GM21619 (cell line): Measurements from ENCODE around the gene CST7.

Source experiments
- ATAC-seq: cut with Tn5 transposase; IDR thresholded peaks from one replicate; pipeline ENCODE4 v1.9.1; 2021; ENCODE audit not compliant: unreplicated experiment

Gene CST7

GRCh38 chr20:24963672-24964505 is 14.8 kb downstream of the CST7 start:
- no peak for ATAC-seq

GRCh38 chr20:24964506-24964840 is 15.4 kb downstream of the CST7 start:
- ATAC-seq: no peak

DNA sequence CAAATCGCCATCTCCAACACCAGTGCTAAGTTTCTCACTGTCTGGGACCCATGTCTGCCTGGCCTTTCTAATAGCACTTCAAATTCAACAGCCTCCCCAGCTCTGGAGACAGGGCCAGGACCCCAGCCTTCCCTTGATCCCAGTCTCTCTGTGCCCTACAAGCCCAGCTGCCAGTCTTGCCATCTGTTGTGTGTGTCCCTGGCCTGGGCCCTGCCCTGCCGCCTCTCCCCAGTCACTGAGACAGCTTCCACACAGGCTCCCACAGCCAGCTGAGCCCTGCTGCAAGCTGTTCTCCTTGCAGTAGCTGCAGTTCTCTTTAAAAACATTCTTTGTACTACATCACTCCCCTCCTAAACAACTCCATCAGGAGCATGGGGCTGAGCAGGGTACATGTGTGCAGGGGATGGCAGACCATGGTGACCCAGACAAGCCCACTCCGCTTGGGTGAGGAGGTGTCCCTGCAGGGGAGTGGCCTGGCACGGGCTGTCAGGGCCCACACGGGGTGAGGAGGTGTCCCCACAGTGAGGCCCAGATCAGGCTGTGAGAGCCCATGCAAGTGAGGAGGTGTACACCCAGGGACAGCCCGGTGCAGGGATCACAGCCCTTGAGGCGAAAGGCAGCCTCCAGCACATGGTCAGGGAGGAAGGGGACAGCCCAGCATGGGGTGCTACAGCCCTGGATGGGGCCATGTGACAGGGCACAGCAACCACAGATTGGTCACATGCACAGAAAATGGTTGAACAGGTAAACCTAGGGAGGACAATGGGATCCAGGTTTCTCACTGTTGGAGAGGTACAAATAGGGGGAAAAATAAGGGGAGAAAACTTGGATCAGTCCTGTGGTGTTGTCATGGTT is 16.2 kb downstream of the CST7 start:
- no peak for ATAC-seq

DNA sequence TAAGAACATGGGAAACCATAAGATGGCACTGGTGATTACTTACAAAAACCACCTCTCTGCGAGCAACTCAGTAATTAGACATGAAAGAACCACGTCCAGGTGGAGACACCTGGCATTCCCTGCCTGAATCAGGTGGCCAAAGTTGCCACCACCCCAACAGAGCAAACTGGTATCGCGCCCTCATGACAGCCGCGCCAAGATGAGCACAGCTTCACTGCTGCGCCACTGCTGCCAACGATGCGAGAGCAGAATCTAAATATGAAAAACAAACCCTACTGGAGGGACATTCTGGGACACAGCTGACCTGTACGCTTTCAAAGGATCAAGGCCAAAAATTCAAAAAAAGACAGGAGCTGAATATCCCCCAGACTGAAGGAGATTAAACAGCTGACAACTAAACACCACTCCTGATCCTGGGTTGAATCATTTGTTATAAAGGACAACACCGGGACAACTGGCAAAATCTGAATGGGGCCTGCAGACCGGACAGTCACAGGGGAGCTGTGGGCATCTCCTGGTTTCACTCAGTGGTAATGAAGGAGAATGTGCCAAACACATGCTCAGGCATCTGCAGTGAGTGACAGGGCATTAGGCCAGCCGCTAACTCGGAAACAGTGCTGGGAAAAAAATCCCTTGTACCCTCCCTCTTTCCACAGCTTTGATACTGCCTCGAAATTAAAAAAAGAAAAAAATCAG is 17.4 kb downstream of the CST7 start:
- ATAC-seq: no peak

DNA sequence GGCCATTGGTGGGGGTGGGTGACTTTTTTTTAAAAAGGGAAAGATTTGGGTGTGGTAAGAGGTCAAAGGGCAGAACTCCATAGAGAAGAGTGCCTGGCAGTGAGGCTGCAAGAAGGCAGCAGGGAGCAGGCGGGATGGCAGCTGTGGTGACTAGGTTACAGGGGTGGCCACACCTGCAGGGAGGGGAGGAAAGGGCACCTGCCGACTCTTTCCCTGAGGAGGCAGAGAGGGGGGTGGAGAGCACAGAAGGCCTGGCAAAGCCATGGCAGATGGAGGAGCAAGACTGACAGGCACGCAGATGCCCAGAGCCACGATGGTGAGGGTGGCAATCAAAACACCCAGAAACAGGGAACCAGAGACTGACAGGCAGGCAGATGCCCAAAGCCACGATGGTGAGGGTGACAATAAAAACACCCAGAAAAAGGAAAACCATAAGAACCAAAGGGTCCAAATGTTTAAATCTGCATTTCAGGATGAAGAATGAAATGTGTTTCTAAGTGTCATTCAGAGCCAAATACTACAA is 19.3 kb downstream of the CST7 start:
- ATAC-seq: no peak

DNA sequence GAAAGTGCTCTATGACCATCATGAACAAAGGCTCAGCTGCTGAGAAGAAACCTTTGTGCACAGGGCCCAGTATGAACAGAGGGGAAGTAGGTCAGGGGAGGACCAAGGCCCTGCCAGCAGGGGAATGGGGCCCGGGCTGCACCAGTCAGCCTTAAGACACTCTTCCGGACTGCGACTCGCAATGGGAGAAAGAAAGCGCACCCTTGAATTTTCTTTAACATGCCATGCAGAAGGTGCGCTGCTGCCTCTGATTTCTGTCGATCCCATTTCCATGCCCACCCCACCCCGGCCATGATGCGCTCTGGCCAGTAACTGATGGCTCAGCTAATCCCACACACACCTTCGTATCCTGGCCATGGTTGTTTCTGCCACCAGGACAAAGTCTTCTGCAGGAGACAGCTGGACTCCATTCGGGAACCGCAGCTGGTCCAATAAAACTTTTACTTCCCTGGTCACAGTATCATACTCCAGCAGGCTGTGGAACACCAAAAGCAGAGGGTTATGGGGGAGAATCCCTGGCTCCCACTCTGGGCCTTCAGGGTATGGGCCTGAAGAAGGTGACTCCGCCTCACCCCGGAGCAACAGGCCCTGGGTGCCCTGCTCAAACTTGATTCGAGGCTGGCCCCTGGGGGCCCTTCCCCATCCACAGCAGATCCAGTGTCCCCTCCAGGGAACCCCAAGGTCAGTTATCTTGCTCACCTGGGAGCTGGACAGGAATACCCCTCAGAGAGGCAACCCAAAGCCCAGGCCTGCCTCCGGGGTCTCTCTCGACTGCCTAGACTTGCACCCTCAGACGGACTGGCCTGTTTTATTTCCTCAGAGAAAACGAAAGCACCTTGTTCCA is 20.3 kb downstream of the CST7 start:
- ATAC-seq: no peak

DNA sequence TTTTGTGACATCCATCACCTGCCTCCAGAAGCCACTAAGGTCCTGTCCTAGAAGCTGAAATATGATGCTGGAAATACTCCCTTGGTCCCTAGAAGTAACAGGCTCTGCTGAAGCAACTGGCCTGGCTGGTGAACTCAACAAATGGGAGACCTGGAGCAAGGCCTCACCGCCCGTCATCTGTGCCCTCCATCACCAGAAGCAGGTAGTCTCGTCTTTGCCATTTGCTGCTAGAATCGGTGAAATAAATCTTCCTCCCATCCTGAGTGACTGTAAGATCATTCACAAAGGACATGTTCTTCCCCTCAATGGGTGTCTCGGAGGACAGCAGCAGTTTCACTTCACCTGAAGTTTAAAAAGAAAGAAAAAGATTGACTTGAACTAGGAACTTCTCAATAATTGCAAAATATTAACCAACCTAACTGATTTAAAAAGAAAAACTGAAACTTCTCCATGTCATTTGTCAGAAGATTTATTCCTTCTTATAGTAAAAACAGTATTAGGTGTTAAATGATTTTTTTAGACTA is 21.0 kb downstream of the CST7 start:
- ATAC-seq: no peak

DNA sequence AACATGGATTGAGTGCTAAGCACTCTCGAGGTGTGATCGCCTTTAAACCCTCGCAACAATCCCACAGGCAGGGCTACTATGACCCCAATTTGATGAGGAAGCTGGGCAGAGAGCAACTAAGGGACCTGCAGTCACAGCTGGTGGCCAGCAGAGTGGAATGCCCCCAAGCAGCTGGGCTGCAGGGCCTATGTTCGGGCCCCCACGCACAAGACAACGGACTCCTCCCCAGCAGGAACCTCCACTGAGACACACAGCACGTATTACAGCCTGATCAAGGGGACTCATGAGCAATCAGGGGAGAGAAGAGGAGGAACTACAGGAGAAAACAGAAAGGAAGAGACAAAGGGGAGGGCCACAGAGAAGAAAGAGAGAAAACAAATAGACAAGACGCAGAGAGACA is 21.7 kb downstream of the CST7 start:
- ATAC-seq: no peak

GRCh38 chr20:24971376-24972101 is 22.5 kb downstream of the CST7 start:
- no peak for ATAC-seq

DNA sequence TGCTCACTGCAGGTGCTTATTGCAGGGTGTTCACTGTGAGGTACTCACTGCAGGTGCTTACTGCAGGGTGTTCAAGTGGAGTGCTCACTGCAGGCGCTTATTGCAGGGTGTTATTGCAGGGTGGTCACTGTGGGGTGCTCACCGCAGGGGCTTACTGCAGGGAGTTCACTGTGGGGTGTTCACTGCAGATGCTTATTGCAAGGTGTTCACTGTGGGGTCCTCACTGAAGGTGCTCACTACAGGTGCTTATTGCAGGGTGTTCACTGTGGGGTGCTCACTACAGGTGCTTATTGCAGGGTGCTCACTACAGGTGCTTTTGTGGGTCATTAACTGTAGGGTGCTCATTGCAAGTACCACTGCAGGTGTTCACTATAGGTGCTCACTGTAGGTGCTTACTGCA is 23.3 kb downstream of the CST7 start:
- no peak for ATAC-seq

DNA sequence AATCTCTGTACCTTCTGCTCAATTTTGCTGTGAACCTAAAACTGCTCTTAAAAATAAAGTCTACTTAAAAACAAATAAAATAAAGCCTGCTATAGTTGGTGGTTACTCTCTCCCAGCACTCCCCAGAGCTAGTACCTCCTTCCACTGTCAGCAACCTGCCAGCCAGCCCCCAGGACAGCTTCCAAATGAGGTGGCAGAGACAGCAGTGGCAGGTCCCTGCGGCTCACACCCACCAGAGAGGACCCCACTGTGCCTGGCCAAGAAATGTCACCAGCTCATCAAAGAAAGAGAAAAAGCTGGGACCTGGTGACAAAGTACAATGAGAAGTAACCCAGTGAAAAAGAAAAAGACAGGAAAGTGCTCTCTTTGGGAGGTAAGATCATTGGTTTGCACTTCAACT is 28.3 kb downstream of the CST7 start:
- no peak for ATAC-seq

DNA sequence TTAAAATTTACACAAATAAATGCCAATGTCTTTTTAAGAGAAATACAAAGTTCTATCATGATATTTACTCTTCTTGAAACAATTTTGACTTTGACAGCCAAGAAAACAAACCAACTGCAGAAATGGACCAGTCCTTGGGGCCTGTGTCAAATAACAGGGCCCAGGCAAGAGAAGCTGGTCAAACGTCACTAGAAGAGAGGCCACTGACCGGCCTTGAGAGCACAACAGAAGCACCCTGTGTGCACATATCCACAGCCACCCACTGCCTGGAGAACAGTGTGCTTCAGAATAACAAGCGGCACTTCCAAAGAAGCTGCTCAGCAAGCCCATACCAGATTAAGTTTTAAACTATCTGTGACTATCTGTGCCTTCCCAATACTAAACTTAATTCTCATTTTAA is 28.7 kb downstream of the CST7 start:
- ATAC-seq: no peak

- no peak for ATAC-seq
These were observed 29.4 kb downstream of the CST7 start for GRCh38 chr20:24978513-24978912.

GRCh38 chr20:24979036-24979960 is 30.2 kb downstream of the CST7 start:
- ATAC-seq: no peak

GRCh38 chr20:24980291-24981053 is 31.4 kb downstream of the CST7 start:
- no peak for ATAC-seq

DNA sequence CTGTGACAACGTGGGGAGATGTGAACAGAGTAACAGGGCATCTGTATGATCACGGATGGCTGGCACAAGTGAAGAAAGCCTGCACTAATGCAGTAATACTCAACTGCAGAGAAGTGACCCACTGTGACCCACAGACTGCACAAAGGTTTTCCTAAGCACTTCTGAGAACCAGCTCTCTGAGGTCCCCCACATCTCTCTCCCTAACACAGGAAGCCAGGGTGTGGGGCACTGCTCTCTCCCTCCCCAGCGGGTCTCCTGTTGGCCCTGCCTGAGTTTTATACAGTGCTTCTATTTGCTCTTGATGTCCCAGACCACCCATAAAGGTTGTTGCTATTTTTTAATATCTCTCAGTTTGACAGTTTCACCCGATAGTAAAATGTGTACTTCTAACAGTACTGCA is 32.2 kb downstream of the CST7 start:
- no peak for ATAC-seq

- no peak for ATAC-seq
These were observed 32.7 kb downstream of the CST7 start for GRCh38 chr20:24981790-24982189.

- no peak for ATAC-seq
These were observed 34.8 kb downstream of the CST7 start for GRCh38 chr20:24983896-24984295.
